Peyer's patch (tissue), 4 donors: ENCODE measurements around the gene RINL.

Source experiments
- CTCF ChIP-seq, 6 experiments: fragments of 450-650 bp in 4 of 6; fragments of 200-600 bp in 2 of 6; sonication (generic) in 1 of 6; IDR thresholded peaks; one replicate each; pipeline ENCODE4 v1.5.1; 2017 to 2019; ENCODE audit warnings: antibody characterized with exemption in 6 of 6, mild to moderate bottlenecking in 3 of 6, moderate library complexity in 1 of 6
- POLR2A ChIP-seq, 2 donors: fragments of 450-650 bp; IDR thresholded peaks; one replicate each; pipeline ENCODE4 v1.5.1; 2017; ENCODE audit warnings: antibody characterized with exemption in 2 of 2, mild to moderate bottlenecking in 2 of 2, moderate library complexity in 2 of 2

DNA sequence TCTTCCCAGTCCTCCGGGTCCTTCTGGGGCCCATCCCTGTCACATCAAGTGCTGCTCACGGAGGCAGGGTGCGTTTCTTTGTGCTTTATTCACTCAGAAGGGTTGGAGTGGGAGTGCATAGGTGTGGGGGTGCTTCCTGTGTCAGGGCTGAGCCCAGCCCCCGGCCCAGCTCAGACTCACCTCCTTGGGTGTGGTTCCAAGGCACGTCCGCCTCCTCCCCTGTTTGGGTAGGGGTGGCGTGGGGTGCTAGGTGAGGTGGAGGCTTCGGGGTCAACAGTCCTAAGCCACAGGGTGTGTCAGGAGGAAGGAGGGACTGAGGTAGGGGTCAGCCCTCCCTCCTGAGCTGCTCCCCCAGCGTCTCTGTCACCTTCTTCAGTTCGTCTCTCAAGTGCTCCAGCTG lies 30.8 kb upstream of the RINL start:
- no peak for TF ChIP-seq CTCF (IDR thresholded peaks at IDR 0.05)
- TF ChIP-seq POLR2A (IDR thresholded peaks at IDR 0.05): no peak
